Esophagus mucosa (tissue), 1 donor: ENCODE results near the gene SLC25A52. TPM values are rescaled to one million over a fixed set of nuclear protein-coding genes. Genes with fewer than 3 reads are reported as not detected.
A peak's percentile ranks its signal among the peaks of the same experiment; 100 is the strongest.
"Not testable (repeated sequence)": the region's sequence is repeated elsewhere in the genome, so short reads cannot be mapped to it uniquely, and the experiment has no call there.

Experiments used
- ATAC-seq: fragments of 200-7000 bp; cut with Tn5 transposase; one replicate; pipeline ENCODE4 v1.9.1; 2020
- total RNA-seq: library from RNA; stranded (reverse); gene quantifications from one replicate; pipeline ENCODE4 v1.2.4, GENCODE V29; 2023
- donor health status: DM: yes; HTN: yes; CAD: no.

The SLC25A52 gene
- total RNA-seq, 1 donor from 2014 or later, result not detected

- ATAC-seq, result no peak
These were observed 21.0 kb downstream of the SLC25A52 start for GRCh38 chr18:31739651-31740050.

GRCh38 chr18:31738460-31739407 is 21.9 kb downstream of the SLC25A52 start:
- ATAC-seq, result peak; percentile 41

- ATAC-seq, result no peak
These were observed 24.1 kb downstream of the SLC25A52 start for GRCh38 chr18:31736630-31737029.

GRCh38 chr18:31731628-31732027 is 29.1 kb downstream of the SLC25A52 start:
- ATAC-seq, result no peak

- not testable (repeated sequence) for ATAC-seq
These were observed 31.5 kb downstream of the SLC25A52 start for GRCh38 chr18:31729196-31729595.

- ATAC-seq, result peak; percentile 40
These were observed 36.5 kb downstream of the SLC25A52 start for GRCh38 chr18:31723990-31724711.

GRCh38 chr18:31723639-31723989 is 37.1 kb downstream of the SLC25A52 start:
- no peak for ATAC-seq

- peak; percentile 92 for ATAC-seq
These were observed 38.2 kb downstream of the SLC25A52 start for GRCh38 chr18:31722369-31722957.

- ATAC-seq, result no peak
These were observed 39.1 kb downstream of the SLC25A52 start for GRCh38 chr18:31721601-31722000.

- no peak for ATAC-seq
These were observed 39.8 kb downstream of the SLC25A52 start for GRCh38 chr18:31720867-31721266.

GRCh38 chr18:31719363-31720006 is 41.2 kb downstream of the SLC25A52 start:
- ATAC-seq, result no peak

GRCh38 chr18:31718386-31718785 is 42.3 kb downstream of the SLC25A52 start:
- no peak for ATAC-seq

GRCh38 chr18:31716362-31716761 is 44.3 kb downstream of the SLC25A52 start:
- ATAC-seq, result no peak

- ATAC-seq, result no peak
These were observed 49.1 kb downstream of the SLC25A52 start for GRCh38 chr18:31711365-31712172.

- peak; percentile 49 for ATAC-seq
These were observed 49.9 kb downstream of the SLC25A52 start for GRCh38 chr18:31710826-31711225.

Other genes starting within 250 kb of the SLC25A52 start
- gene TTR, start 169.0 kb downstream of the SLC25A52 start, total RNA-seq, result 0.20 TPM
- 2.9 TPM for gene B4GALT6, start 76.3 kb downstream of the SLC25A52 start, total RNA-seq
- gene TRAPPC8, start 182.2 kb upstream of the SLC25A52 start, total RNA-seq, result 30.5 TPM